Lung (tissue), 12 donors: ENCODE measurements around the gene GGCX. TPM values are rescaled to one million over a fixed set of nuclear protein-coding genes. Genes with fewer than 3 reads are reported as not detected.
A peak's percentile ranks its signal among the peaks of the same experiment; 100 is the strongest.

Source experiments
- ATAC-seq: fragments of 200-7000 bp; cut with Tn5 transposase; one replicate; pipeline ENCODE4 v1.9.1; 2020; ENCODE audit warnings: moderate number of reproducible peaks; ENCODE audit not compliant: insufficient read depth, low FRiP score
- DNase-seq, 3 donors: peaks; one replicate each; pipeline ENCODE4 v3.0.0-alpha.2; 2013 to 2017
- H3K27ac ChIP-seq, 2 donors: one replicate each; pipeline ENCODE4 v1.5.1; 2013; ENCODE audit warnings: mild to moderate bottlenecking in 2 of 2, moderate library complexity in 2 of 2, control low read depth in 1 of 2, inconsistent platforms in 1 of 2, low read depth in 1 of 2, low read length in 1 of 2
- H3K27me3 ChIP-seq, 3 donors: one replicate each; pipeline ENCODE4 v1.5.1; 2013; ENCODE audit warnings: low read length in 2 of 3; ENCODE audit not compliant: control insufficient read depth in 3 of 3, insufficient read depth in 3 of 3
- H3K36me3 ChIP-seq, 4 donors: one replicate each; pipeline ENCODE4 v1.5.1; 2013; ENCODE audit warnings: low read length in 4 of 4, mild to moderate bottlenecking in 1 of 4, moderate library complexity in 1 of 4; ENCODE audit not compliant: control insufficient read depth in 4 of 4, insufficient read depth in 4 of 4
- H3K4me1 ChIP-seq, 5 donors: one replicate each; pipeline ENCODE4 v1.5.1; 2013; ENCODE audit warnings: low read length in 5 of 5, mild to moderate bottlenecking in 2 of 5, moderate library complexity in 1 of 5; ENCODE audit not compliant: control insufficient read depth in 5 of 5, insufficient read depth in 5 of 5
- H3K4me3 ChIP-seq: one replicate; pipeline ENCODE4 v1.5.1; 2013; ENCODE audit warnings: mild to moderate bottlenecking, control low read depth, moderate library complexity
- H3K9ac ChIP-seq, 2 donors: one replicate each; pipeline ENCODE4 v1.5.1; 2013; ENCODE audit warnings: low read length in 2 of 2, control low read depth in 1 of 2; ENCODE audit not compliant: insufficient read depth in 1 of 2
- H3K9me3 ChIP-seq, 4 donors: one replicate each; pipeline ENCODE4 v1.5.1; 2013; ENCODE audit warnings: low read length in 3 of 4, mild to moderate bottlenecking in 1 of 4, moderate library complexity in 1 of 4; ENCODE audit not compliant: control insufficient read depth in 4 of 4, insufficient read depth in 3 of 4
- CTCF ChIP-seq: IDR thresholded peaks from 2 replicates; pipeline ENCODE4 v1.5.1; 2012; ENCODE audit warnings: mild to moderate bottlenecking; ENCODE audit errors: control extremely low read depth, extremely low read depth
- WGBS, 2 donors: extraction: QIAGEN DNeasy Blood & Tissue Kit; methylation state at CpG; one replicate each; pipeline ENCODE4 v1.1.7; 2013; 5-methylcytosine and 5-hydroxymethylcytosine counted together
- polyA plus RNA-seq, 2 donors: library from polyadenylated mRNA; stranded (reverse); fragments of 200-250 nt; gene quantifications; one replicate each; pipeline ENCODE4 v1.2.1, GENCODE V29; 2013
- total RNA-seq, 2 donors: library from RNA; depleted of rRNA in 1 of 2; stranded (reverse); fragments of >200 nt in 1 of 2; gene quantifications; one replicate each; pipeline ENCODE4 v1.2.1, GENCODE V29; 2014 to 2021
- donor health status: control.
- donor health status: control.
- donor health status: Bipolar disorder and iron deficiency.
- donor health status: healthy.
- donor health status: DM: yes; HTN: yes; CAD: no.

The GGCX gene
- total and polyA plus RNA-seq, 4 donors = 21.8 to 69.2 (median 44.8) TPM

GRCh38 chr2:85540133-85540648 is 21.1 kb downstream of the GGCX start:
- WGBS, 2 donors = 4 to 7% methylated on average over 11 of the region's 11 CpGs
- Histone ChIP-seq H3K4me3 (peak overlapping the region; percentile 100), H3K27me3 (no peaks in the 10 kb centered on the region), H3K9ac (peak overlapping the region; percentile 14 to 91), H3K27ac (peak overlapping the region; percentile 98), H3K36me3 (peaks cover 13 to 36% (median 25%) of the 10 kb centered on the region in 4 donors), H3K4me1 (peaks cover 0 to 32% (median 6%) of the 10 kb centered on the region in 5 donors), H3K9me3 (no peaks in the 10 kb centered on the region)
- ATAC-seq = no peak
- DNase-seq = peak in 2 of 3 donors; percentile 27 to 46
- TF ChIP-seq CTCF = no peak

GRCh38 chr2:85539361-85540132 is 21.7 kb downstream of the GGCX start:
- Histone ChIP-seq H3K4me1 (peaks cover 0 to 32% (median 6%) of the 10 kb centered on the region in 5 donors), H3K9me3 (no peaks in the 10 kb centered on the region), H3K27me3 (no peaks in the 10 kb centered on the region), H3K9ac (peak overlapping the region; percentile 74 to 92), H3K27ac (peak overlapping the region; percentile 98), H3K4me3 (peak overlapping the region; percentile 100), H3K36me3 (peaks cover 11 to 33% (median 22%) of the 10 kb centered on the region in 4 donors)
- DNase-seq (peak; percentile 83 to 90 (median 87)), ATAC-seq (peak; percentile 36)
- no peak for TF ChIP-seq CTCF
- WGBS, 2 donors = 0 to 1% methylated on average over 67 of the region's 67 CpGs

GRCh38 chr2:85538507-85539360 is 22.6 kb downstream of the GGCX start, which contains the start of gene MAT2A:
TSS of gene MAT2A (plus strand) at chr2:85539168. CDS start at chr2:85539288, 120 bp downstream.
- DNase-seq (peak; percentile 98), ATAC-seq (peak; percentile 87)
- peak within 1 kb of the TSS; percentile 98 for H3K27ac ChIP-seq
- H3K9me3 ChIP-seq = no peaks in the 10 kb centered on the region
- peak; percentile 50 for TF ChIP-seq CTCF
- H3K4me3 ChIP-seq = peak within 1 kb of the TSS; percentile 100
- H3K4me1 ChIP-seq = peaks cover 0 to 32% (median 6%) of the 10 kb centered on the region in 5 donors
- WGBS, 2 donors = 0% methylated on average over 86 to 92 of the region's 92 CpGs
- H3K27me3 ChIP-seq = no peaks in the 10 kb centered on the region
- peaks cover 11 to 26% (median 21%) of the 10 kb centered on the region in 4 donors for H3K36me3 ChIP-seq
- H3K9ac ChIP-seq = peak within 1 kb of the TSS; percentile 78 to 92
